ENCODE measurements around the gene HYKK. TPM values are rescaled to one million over a fixed set of nuclear protein-coding genes. Genes with fewer than 3 reads are reported as not detected.

The HYKK gene, protein sequence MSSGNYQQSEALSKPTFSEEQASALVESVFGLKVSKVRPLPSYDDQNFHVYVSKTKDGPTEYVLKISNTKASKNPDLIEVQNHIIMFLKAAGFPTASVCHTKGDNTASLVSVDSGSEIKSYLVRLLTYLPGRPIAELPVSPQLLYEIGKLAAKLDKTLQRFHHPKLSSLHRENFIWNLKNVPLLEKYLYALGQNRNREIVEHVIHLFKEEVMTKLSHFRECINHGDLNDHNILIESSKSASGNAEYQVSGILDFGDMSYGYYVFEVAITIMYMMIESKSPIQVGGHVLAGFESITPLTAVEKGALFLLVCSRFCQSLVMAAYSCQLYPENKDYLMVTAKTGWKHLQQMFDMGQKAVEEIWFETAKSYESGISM
- 1 to 10 TPM; 4.1 to 8.7 (median 6.8) TPM for total RNA-seq
- polyA plus RNA-seq: 1 to 10 TPM; 2.6 to 3.3 TPM
- long read RNA-seq, donor 1, partial matches to known transcripts: 0 of 2 reads
- long read RNA-seq, donor 1, other reads (novel, unspliced or antisense): 0 of 2 reads
- long read RNA-seq, donor 2, partial matches to known transcripts: 0 of 4 reads
- long read RNA-seq, donor 2, other reads (novel, unspliced or antisense): 2 of 4 reads
- long read RNA-seq, donor 3, partial matches to known transcripts: 1 of 5 reads
- long read RNA-seq, donor 3, other reads (novel, unspliced or antisense): 2 of 5 reads

DNA sequence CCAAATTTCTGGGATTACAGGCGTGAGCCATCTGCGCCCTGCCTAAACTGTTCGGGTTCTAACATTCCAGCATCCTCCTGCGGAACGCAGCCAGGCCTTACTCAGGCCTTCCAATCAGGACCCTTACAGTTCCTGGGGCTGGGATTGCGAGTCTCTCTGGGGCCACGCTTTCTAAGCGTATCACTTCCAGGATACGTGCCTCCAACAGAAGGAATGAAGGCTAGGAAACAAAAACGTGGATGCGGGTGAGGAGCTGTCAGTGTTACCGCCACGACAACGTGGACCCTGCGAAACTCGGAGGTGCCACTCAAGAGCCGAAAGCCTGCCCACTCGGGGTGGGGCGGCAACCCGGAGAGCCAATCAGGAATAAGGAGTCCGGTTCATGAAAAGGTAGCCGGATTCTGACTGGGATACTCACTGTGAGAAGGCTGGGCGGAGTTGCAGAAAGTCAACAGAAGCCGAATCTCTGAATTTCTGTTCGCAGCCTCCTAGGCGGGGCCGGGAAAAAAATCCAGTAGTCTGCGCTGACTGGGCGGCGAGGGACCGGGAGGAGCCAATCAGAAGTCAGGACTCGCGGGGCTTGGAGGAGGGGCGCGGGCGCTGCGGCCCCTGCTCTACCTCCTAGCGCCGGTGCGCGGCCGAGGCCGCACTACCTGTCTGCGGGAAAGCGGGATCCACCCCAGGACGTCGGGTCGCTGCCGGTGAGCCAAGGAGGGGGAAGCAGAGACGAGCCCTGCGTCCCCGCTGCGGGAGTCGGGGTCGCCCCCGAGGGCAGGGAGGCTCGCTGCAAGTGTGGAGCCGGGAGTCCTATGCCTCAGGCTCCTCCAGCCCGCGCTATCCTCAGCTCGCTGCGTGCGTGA, at the start of gene HYKK:
TSS of gene HYKK (plus strand) at position 607 of the 860 bp plus-strand sequence. CDS start 5,512 bp downstream, outside the sequence.
- intact Hi-C loops (cut with DNase I): loop anchor here in 1 of 10 donors (1.0 kb wide), 1 partner anchor 33 kb away; the partner anchor contains the start of gene PSMA4
- DNase-seq: peak; percentile 91 to 93 (median 91)

DNA sequence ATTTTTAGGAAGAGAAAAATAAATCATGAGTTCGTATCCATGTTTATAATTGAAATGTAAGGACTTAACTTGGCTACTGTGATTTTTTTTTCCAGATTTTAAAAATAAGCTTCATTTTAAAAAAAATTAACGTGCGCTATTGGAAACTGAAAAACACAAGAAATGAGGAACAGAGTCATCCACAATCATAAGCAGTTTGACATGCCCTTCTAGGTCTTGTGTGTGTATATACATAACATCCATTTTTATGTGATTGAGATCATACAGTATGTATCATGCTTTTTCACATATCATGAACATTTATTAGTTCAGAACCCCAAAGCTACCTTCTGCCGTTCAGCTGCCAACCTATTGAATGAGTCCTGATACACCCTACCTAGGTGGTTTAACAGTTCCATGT, 46.6 kb upstream of the HYKK start:
- H3K27ac ChIP-seq: peak overlapping the region in 2 of 12 donors; percentile 41 to 43
- no peaks in the 10 kb centered on the region for H3K27me3 ChIP-seq
- no peak overlapping the region for H3K4me3 ChIP-seq
- peaks cover 0 to 61% (median 46%) of the 10 kb centered on the region in 12 donors for H3K4me1 ChIP-seq
- intact Hi-C loops (cut with DNase I): no loop called here
- no peak for DNase-seq
- peaks cover 0 to 39% (median 29%) of the 10 kb centered on the region in 9 donors for H3K36me3 ChIP-seq
- no peak for ATAC-seq
- 86 to 93% (median 89%) methylated on average over 4 of the region's 4 CpGs for WGBS, 4 donors
- no peaks in the 10 kb centered on the region for H3K9me3 ChIP-seq
- TF ChIP-seq POLR2A (IDR thresholded peaks at IDR 0.05): no peak
- TF ChIP-seq, protein P1, sequence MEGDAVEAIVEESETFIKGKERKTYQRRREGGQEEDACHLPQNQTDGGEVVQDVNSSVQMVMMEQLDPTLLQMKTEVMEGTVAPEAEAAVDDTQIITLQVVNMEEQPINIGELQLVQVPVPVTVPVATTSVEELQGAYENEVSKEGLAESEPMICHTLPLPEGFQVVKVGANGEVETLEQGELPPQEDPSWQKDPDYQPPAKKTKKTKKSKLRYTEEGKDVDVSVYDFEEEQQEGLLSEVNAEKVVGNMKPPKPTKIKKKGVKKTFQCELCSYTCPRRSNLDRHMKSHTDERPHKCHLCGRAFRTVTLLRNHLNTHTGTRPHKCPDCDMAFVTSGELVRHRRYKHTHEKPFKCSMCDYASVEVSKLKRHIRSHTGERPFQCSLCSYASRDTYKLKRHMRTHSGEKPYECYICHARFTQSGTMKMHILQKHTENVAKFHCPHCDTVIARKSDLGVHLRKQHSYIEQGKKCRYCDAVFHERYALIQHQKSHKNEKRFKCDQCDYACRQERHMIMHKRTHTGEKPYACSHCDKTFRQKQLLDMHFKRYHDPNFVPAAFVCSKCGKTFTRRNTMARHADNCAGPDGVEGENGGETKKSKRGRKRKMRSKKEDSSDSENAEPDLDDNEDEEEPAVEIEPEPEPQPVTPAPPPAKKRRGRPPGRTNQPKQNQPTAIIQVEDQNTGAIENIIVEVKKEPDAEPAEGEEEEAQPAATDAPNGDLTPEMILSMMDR (IDR thresholded peaks at IDR 0.05): no peak

More for the DNA sequence above, at the start of gene HYKK:
- Histone ChIP-seq H3K4me1 (peaks cover 0 to 16% (median 7%) of the 10 kb centered on the region in 12 donors), H3K27ac (peak within 1 kb of the TSS in 10 of 12 donors; percentile 7 to 76 (median 67)), H3K27me3 (peaks cover 0 to 9% (median 0%) of the 10 kb centered on the region in 9 donors), H3K9me3 (no peaks in the 10 kb centered on the region), H3K4me3 (peak within 1 kb of the TSS; percentile 64 to 95 (median 84)), H3K36me3 (no peaks in the 10 kb centered on the region)
- ATAC-seq: peak; percentile 97 to 98 (median 98)
- WGBS, 4 donors: 1 to 3% (median 1%) methylated on average over 37 to 63 of the region's 63 CpGs
- peak in 1 of 2 donors; percentile 45 for TF ChIP-seq POLR2A (IDR thresholded peaks at IDR 0.05)
- TF ChIP-seq, protein P1 (IDR thresholded peaks at IDR 0.05): peak in 4 of 12 donors; percentile 11 to 22 (median 20)

DNA sequence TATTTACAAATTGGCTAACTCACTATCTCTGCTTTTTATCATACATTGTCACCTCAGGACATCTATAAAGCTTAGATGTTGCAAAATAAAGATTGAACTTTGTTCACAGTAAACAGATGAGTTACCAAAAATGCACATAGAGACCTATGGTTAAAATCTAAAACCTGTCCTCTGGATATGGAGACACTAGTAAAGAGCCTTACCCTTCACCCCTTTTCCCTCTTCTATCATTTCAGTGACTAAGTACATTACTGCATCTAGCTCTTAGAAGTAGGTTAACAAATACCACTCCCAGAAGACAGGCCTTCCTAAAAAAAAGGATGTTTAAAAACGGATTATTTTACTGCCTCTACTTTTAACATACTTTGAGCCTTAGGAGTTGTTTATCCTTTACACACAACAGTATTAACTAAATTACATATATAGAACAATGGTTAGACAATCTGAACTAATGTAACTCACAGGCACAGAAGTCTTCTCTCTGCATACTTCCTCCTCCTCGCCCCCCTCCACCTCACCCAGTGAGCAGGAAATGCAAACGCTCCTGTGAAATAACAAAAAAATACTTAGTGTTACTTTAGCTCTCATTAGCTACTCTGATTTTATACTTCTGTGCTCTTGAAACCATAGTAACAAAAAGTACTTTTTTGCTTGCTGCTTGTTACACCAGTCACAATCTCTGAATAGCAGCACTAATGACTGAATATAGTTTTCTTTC, 46.0 kb upstream of the HYKK start:
- Histone ChIP-seq H3K36me3 (peaks cover 0 to 45% (median 35%) of the 10 kb centered on the region in 9 donors), H3K27ac (peak overlapping the region in 4 of 12 donors; percentile 6 to 43 (median 25)), H3K4me3 (no peak overlapping the region), H3K4me1 (peaks cover 0 to 59% (median 40%) of the 10 kb centered on the region in 12 donors), H3K27me3 (no peaks in the 10 kb centered on the region), H3K9me3 (no peaks in the 10 kb centered on the region)
- DNase-seq (no peak), ATAC-seq (peak in 1 of 4 donors; percentile 50)
- WGBS, 4 donors: 25 to 39% (median 30%) methylated on average over 3 of the region's 3 CpGs
- intact Hi-C loops (cut with DNase I): no loop called here
- no peak for TF ChIP-seq POLR2A (IDR thresholded peaks at IDR 0.05)
- TF ChIP-seq, protein P1 (IDR thresholded peaks at IDR 0.05): no peak

Data from heart left ventricle (tissue), 16 donors.